Tibial nerve (tissue), 3 donors: ENCODE measurements around the gene HINT1.

ENCODE experiments used
- CTCF ChIP-seq, 5 experiments: fragments of 200-600 bp in 3 of 5; fragments of 450-650 bp in 2 of 5; sonication (generic) in 3 of 5; IDR thresholded peaks; one replicate each; pipeline ENCODE4 v1.5.1; 2016 to 2019; ENCODE audit warnings: antibody characterized with exemption in 5 of 5, mild to moderate bottlenecking in 3 of 5, moderate library complexity in 2 of 5
- POLR2A ChIP-seq, 2 donors: fragments of 450-650 bp; IDR thresholded peaks; one replicate each; pipeline ENCODE4 v1.6.1; 2017; ENCODE audit warnings: antibody characterized with exemption in 2 of 2, mild to moderate bottlenecking in 2 of 2, moderate library complexity in 2 of 2

GRCh38 chr5:131210151-131210510, 45.1 kb upstream of the HINT1 start:
- TF ChIP-seq CTCF (IDR thresholded peaks at IDR 0.05) (no peak), POLR2A (IDR thresholded peaks at IDR 0.05) (no peak)
